Left forelimb (tissue), 1 donor: ENCODE measurements around the gene MPI.
A peak's percentile ranks its signal among the peaks of the same experiment; 100 is the strongest.
"Not testable (repeated sequence)": the region's sequence is repeated elsewhere in the genome, so short reads cannot be mapped to it uniquely, and the experiment has no call there.

Experiments used
- DNase-seq: peaks from one replicate; pipeline ENCODE4 v3.0.0-alpha.2; 2018; ENCODE audit warnings: low spot score

The MPI gene

DNA sequence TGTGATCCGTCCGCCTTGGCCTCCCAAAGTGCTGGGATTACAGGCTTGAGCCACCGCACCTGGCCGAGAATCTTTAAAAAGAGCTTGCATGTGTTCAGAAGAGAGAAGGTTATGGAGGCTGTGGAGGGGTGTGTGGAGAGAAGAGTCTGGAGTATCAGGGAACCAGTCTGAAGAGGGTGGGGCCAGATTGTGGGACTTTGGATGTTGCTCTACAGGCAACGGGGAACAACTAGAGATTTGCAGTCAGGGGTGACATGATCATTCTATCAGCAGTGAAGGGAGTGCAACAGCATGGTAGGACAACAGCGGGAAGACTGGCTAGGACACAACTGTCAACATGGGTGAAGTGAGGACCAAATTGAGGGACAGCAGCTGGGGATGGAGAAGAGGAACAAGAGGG lies 25.5 kb upstream of the MPI start:
- DNase-seq = no peak

DNA sequence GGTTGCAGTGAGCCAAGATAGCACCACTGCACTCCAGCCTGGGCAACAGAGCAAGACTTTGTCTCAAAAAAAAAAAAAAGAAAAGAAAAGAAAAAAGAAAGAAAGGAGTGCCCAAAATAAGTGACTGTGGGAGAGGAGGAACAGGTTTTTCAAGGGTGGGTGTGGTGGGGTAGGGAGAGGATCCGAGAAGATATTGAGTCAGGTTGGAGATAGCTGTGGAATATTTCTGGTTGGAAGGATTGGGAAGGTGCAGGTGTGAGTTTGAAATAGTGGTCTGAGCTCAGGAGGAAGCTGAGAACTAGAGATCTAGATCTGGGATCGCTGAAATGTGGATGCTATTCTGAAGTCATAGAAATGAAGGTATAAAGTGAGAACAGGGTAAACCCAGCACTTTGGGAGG lies 24.5 kb upstream of the MPI start:
- DNase-seq = no peak

DNA sequence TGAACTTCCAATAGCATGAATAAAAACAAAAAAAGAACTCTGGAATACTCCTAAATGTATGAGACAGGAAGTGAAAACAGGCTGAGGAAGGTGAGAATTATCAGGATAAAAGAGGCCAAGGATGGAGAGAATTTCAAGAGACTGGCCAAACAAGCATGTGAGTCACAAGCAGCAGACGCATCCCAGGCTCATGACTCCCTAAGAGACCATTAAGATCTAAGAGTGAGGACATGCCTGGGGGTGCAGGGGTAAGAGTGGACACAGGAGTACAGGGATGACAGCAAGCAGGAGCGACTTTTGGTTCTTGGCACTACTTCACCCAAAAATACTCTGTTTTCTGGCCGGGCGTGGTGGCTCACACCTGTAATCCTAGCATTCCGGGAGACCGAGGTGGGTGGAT lies 23.8 kb upstream of the MPI start:
- no peak for DNase-seq

DNA sequence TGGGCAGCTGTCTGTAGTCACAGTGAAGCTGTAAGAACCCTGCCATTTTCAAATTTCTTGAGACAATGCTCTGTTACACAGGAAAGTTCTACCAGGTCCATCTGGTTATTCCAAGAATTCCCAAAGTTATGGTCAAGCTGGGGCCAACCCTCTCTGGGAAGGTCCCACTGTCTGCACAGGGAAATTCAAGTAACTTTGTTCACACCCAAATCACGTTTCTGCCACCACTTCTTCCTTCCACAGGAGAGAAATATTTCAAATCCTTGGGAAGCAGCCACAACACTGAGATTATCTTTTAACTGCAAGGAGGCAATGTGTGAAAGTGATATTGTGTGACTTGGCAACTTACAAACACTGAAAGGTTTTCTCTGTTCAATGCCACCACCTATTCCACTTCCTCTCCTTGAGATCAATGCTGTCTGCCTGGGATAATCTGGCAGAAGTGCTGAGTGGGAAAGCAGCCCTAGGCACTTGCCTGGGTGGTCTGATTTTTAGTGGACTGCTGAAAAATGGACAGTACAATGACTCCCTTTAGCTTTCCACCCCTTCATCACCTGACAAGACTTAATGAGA lies 22.3 kb upstream of the MPI start:
- DNase-seq = no peak

DNA sequence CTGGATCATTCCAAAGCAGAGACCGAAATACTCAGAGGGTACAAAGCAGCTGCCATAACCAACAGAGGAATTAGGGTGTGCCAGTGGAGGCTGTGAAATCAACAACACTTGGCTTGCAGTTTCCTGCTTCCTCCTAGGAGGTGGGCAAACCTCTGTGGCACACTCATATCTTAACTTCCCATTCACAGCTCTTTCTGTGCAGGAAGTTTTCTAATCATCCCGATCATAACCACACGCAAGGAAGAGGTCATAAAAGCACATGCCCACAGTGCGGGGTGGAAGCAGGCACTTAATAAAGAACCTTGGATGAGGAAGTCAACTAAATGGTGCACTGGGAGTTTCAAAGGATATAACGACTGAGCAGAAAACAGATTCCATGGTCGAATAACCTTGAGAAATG lies 21.8 kb upstream of the MPI start:
- DNase-seq = no peak

DNA sequence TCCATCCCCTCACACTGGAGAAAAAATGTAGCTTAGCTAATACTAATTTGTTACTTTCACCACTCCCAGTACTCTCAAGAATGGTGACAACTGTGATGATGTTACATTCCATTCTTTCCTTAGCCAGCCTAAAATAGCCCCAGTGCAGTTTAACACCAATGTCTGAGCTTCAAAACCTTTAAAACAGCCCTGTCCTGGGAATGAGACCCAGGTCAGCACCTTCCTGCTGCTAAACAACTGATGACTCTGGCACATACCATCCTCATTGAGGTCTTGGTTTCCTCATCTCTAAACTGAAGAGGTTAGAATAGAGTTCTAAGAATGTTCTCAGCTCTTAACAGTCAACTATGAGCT lies 20.5 kb upstream of the MPI start:
- no peak for DNase-seq

DNA sequence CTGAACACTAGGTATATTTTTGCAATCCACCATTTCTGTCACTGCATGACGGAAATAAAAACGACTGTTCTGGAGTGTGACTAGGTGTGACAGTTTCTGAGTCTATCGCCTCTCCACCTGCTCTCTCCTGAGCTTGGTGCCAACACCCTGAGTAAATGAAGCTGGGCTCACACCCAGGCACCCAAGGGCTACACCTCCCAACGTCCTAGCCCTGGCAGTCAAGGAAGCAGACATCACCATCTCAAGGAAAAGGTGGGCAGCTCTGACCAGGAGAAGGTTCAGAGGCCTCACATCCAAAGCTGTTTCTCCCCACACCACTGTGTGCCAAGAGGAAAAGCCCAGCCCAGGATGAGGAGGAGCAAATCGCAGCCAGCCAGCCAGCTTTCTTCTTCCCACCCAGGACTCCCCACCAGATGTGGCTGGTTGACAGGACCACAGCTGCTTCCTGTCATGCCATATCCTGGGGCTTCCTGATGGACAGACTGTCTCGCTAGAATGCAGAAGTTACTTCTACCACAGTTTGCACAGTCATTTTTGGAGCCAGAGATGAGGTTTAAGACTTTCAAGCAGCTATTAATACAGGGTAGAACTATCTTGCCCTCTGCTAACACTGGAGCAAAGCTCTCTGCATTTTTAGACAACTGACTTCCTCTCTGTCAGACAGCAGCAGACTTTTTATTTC lies 20.0 kb upstream of the MPI start:
- no peak for DNase-seq

DNA sequence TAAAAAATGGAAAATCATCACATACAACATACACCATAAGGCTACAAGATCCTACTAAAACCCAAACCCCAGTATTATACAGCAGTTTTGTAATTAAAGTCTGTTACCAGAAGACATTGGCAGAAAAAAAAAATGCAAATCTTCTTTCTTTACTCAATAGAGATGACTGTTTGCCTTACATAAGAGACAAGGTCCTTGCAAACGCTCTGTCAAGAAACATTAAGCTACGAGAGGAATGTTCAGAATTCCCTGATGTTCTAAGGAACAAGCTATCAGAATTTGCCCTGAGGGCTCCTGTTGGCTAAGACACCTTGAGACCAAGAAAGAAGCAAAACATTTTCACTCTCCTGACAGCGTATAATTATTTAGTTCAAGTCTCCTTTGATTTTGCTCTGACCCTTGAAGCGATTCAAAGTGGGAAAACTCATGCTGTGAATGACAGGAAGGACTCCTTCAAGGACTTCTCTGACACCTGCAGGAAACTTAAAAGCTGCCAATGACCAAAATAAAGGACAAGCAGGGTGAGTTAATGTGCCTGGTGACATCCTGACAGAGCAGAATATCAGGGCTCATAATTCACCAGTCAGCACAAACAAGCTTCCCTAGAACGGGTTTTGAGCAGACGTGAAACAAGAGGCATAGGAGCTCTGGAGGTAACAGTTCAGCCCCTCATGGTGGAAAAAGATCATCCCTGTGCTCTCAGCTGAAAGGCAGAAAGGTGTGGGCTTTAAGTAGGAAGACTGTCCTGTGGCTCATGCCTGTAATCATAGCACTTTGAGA lies 19.2 kb upstream of the MPI start:
- no peak for DNase-seq

DNA sequence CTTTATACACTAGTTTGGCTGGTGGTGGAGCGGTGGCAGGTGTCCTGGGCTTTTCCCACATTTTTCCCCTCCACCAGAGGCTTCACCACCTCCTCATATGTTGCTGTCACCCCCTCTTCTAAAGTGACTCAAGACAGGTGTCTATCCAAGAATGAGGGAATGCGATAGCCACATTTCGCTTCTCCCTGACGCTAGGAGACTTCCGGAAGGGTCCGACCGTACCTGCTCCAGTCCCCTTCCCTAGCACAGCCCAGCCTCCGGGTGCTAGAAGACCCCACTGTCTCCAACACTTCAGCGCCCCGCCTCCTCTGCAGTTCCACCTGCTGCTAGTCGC lies 17.2 kb upstream of the MPI start:
- no peak for DNase-seq

DNA sequence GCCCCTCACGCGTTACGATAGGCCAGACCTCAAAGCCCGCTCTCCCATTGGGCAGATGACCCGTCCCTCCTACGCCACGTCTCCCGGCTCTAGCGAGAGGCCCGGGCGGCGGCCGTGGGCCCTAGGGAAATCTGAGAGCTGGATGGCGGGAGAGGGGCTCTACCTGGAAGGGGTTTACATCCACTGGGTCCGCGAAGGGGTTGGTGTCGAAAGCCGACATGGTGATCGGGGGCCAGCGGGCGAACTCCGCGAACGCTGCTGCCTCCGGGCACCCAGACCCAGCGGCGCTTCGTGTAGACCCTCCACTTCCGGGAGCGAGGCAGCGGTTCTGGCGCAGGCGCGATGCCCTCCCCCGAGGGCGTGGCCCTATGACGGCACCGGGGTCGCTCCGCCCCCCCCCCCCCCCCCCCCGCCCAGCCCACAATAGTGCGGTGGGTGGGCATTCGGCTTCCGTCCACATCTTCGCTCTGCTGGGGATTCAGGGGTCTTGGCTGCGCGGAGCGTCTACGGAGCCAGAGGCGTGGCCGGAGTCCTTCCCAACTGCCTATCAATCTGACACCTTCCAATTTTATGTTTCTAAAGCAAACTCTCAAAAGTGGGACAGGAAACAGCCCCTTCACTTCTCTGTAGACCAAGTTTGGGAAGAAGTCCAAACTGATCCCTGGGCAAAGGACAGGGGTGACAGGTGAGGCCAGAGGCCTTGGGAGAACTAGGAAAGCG lies 16.6 kb upstream of the MPI start, which contains the start of gene SCAMP2:
TSS of gene SCAMP2 (minus strand) at position 330 of the 720 bp plus-strand sequence. CDS start at position 220, 110 bp downstream.
- DNase-seq = peak; percentile 98

DNA sequence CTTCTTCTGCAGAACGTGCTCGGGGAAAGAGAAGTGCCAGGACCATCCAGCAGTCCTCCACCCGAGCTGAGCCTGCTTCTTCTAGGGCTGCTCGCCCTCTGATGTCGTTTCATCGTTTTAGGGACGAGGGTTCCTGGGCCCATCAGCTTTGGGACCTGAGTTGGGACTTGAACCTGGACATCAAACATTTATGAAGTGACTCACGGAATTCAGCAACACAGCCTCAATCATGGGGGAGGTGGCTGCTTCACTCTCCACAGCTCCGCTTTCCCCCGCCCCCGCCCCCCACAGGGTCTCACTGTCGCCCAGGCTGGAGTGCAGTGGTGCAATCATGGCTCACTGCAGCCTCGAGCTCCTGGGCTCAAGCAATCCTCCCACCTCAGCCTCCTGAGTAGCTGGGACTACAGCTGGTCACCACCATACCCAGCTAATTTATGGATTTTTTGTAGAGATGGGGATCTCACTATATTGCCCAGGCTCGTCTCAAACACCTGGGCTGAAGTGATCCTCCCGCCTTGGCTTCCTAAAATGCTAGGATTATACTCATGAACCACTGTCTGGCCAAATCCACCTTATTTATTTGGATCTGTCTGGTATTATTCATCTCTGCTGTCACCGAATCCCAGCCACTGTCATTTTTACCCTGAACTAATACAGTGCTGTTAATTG lies 16.0 kb upstream of the MPI start:
- DNase-seq = no peak

DNA sequence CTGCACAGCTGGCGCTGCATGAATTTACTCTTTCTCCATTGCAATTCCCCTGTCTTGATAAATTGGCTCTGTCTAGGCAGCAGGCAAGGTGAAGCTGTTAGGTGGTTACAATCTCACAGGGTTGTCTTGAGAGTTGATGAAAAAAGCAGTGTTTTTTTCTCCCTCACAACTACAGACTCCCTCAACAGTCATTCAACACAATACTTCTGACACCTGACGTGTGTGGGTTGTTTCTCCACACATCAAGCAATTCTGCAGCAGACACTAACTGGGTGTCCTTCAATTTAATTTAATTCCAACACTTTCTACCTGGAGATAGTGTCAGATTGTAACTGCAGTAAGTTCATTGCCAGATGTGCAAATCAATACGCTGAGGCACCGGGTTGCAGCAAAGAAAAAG lies 11.6 kb upstream of the MPI start:
- no peak for DNase-seq

DNA sequence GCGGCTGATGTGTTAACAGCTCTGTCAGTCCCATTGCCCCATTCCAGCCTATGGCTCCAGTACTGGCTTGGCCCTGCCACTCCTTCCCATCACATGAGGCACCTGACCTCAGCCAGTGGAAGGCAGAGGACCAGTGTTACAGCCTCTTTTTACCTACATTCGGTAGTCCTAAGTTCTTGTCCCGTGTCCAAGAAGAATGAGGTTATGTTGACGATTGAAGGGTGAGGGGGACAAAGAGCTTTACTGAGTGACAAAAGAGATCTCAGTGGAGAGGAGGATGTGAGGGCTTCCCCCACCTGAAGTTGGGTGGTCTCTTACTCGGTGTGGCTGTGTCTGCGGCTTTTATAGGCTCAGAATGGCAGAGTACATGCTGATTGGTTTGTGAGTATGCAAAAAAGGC lies 7.3 kb upstream of the MPI start:
- no peak for DNase-seq

DNA sequence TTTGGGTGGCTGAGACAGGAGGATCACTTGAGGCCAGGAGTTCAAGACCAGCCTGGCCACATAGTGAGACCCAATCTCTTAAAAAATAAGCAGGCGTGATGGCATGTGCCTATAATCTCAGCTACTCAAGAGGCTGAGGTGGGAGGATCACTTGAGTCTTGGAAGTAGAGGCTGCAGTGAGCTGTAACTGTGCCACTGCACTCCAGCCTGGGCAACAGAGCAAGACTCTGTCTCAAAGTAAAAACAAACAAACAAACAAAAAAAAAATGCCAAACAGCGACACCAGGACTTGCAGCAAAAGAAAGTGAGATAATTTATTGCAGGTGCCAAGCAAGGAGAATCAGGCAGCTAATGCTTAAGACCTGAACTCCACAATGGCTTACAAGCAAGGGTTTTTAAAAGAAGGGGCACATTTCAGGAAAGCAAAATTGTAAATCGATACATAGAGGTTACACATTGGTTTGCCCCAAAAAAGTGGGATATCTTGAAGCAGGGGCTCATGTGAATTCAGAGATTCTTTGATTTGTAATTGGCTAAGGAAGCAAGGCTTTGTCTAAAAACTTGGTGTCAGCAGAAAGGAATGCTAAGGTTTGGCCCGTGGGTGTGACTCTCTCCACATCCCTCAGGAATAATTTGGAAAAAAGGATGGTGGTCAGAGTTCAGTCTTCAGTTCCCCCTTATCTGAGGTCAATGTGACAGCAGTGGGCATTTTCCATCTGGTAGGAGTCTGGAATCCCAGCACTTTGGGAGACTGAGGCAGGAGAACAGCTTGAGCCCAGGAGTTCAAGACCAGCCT lies 5.2 kb upstream of the MPI start:
- no peak for DNase-seq

DNA sequence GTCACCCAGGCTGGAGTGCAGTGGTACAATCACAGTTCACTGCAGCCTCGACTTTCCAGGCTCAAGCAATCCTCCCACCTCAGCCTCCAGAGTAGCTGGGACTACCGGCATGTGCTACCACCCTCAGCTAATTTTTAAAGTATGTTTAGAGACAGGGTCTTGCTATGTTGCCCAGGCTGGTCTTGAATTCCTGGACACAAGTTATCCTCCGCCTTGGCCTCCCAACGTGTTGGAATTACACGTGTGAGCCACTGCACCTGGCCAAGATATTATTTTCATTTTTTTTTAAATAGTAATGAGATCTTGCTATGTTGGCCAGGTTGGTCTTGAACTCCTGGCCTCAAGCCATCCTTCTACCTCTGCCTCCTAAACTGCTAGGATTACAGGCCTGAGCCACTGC lies 4.4 kb upstream of the MPI start:
- DNase-seq = no peak

DNA sequence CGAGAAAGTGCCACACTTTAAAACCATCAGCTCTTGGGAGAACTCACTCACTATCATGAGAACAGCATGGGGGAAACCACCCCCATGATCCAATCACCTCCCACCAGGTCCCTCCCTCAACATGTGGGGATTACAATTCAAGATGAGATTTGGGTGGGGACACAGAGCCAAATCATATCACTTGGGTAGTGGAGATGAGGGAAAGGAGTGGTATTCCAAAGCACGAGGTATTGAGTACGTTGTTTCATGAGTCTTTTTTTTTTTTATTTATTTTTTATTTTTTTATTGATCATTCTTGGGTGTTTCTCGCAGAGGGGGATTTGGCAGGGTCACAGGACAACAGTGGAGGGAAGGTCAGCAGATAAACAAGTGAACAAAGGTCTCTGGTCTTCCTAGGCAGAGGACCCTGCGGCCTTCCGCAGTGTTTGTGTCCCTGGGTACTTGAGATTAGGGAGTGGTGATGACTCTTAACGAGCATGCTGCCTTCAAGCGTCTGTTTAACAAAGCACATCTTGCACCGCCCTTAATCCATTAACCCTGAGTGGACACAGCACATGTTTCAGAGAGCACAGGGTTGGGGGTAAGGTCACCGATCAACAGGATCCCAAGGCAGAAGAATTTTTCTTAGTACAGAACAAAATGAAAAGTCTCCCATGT lies 2.2 kb upstream of the MPI start:
- DNase-seq = not testable (repeated sequence)

DNA sequence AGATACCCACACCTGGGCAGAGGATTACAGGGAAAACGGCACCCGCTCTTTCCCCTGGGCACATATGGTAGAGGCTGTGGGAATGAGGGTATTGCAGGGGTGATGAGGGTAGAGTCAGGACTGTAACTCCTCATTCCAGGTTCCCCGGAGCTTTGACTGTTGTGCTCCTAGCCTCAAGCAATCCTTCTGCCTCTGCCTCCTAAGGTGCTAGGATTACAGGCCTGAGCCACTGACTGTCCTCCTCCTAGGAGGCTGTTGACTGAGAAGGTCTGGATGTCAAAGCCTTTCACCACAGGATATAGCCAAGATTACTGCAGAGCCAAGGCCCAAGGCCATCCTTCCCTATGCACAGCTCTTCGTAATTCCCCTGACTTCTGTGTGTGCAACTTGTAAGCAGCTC lies 1.1 kb upstream of the MPI start:
- DNase-seq = no peak

DNA sequence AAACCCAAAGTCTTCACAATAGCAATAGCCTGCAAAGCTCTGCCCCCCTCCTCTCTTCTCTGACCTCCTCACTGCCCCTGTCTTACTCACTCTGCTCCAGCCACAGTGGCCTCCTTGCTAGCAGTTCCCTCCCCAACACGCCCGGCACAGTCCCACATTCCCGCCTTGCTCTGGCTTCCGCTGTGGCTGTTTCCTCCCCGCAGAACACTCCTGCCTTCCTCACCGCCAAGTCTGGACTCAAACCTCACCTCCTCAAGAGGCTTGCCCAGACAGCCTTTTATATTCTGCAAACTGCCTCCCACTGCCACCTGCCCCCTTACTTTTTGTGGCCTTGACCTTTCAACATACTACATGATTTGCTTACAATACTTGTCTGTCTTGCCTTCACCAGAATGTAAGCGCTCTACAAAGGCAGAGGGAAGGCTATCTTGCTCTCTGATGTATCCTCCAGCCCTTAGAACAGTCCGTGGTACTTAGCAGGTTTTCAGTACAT lies 406 bp upstream of the MPI start:
- peak; percentile 73 for DNase-seq

DNA sequence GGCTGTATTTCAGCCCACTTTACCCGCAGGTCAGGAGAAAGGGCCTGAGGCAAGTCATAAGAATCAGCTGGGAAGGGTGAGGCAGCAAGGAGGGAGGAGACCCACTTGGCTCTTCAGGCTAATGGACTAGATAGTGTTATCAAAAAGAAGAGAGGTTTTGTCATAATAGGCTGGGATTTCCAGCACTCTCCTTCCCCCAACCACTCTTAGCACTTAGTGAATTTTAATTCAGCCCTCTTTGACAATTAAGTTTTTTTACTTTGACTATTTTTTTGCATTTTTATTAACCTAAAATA lies 771 bp downstream of the MPI start:
- no peak for DNase-seq

DNA sequence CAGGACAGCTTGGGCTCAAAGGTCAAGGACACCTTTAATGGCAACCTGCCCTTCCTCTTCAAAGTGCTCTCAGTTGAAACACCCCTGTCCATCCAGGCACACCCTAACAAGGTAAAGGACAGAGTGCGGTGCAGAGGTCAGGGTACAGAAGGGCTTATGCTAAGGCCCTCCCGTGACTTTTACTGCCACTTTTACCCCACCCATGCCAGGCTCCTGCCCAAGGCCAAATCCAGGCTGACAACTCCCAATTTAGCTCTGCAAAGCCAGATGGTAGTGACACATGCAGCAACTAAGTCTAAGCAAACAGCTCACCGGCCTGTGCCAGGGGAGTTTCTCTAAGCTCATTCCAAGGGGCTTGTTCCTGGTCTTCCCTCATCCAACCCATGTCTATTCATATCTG lies 1.6 kb downstream of the MPI start:
- no peak for DNase-seq

DNA sequence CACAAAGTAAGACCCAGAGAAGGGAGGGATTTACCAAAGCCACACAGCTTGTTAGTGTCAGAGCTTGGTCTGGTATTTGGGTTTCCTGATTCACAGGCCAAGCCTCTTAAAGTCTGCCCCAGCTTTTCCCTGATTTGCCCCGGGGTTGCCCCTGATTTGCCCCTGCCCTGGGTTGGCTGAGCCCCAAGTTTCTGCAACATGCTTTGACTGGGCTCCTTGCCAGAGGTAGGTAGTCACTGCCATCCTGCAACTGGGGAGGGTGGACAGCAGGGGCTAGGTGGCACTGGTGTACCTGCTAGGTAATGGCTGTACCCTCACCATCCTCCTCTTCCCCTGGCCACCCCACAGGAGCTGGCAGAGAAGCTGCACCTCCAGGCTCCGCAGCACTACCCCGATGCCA lies 2.5 kb downstream of the MPI start:
- DNase-seq = no peak
